K562 (cell line): ENCODE data around the gene KNL1. TPM values are rescaled to one million over a fixed set of nuclear protein-coding genes. Genes with fewer than 3 reads are reported as not detected.

Experiments used
- BHLHE40 ChIP-seq: IDR thresholded peaks from 2 replicates; pipeline ENCODE4 v1.6.1; 2011; ENCODE audit warnings: low read length, improper control_type of control experiment
- CHD2 ChIP-seq: IDR thresholded peaks from 2 replicates; pipeline ENCODE4 v1.6.1; 2011; ENCODE audit warnings: low read depth, low read length
- CTBP1 ChIP-seq: fragments of 450-650 bp; IDR thresholded peaks from 2 replicates; pipeline ENCODE4 v1.6.1; 2016; ENCODE audit warnings: borderline replicate concordance
- EGR1 ChIP-seq: fragments of 450-650 bp; conservative IDR thresholded peaks from 2 replicates; pipeline ENCODE4 v1.6.1; 2017; ENCODE audit warnings: mild to moderate bottlenecking
- EWSR1 ChIP-seq: fragments of 450-650 bp; IDR thresholded peaks from 2 replicates; pipeline ENCODE4 v1.6.1; 2018; ENCODE audit warnings: borderline replicate concordance, mild to moderate bottlenecking, low read depth, moderate library complexity; ENCODE audit not compliant: partially characterized antibody
- FOXK2 ChIP-seq, 2 experiments: fragments of 450-650 bp; IDR thresholded peaks in 1 of 2; conservative IDR thresholded peaks in 1 of 2; 2 replicates each; pipeline ENCODE4 v1.6.1; 2016; ENCODE audit warnings: low read depth in 2 of 2, mild to moderate bottlenecking in 1 of 2
- HMG20A ChIP-seq: fragments of 450-650 bp; formaldehyde crosslinking; conservative IDR thresholded peaks from 2 replicates; pipeline ENCODE4 v1.4.0; 2020; ENCODE audit warnings: mild to moderate bottlenecking, mixed read lengths
- MYC ChIP-seq, 2 experiments: fragments of 250-450 bp in 1 of 2; sonication (Bioruptor Pico) in 1 of 2; IDR thresholded peaks; 2 replicates each; pipeline versions ENCODE4 v1.5.1 to v1.6.1; 2012 to 2021; ENCODE audit warnings: low read depth in 2 of 2, borderline replicate concordance in 1 of 2, improper control_type of control experiment in 1 of 2, low read length in 1 of 2, mild to moderate bottlenecking in 1 of 2, moderate library complexity in 1 of 2
- NFXL1 ChIP-seq: fragments of 450-650 bp; formaldehyde crosslinking; IDR thresholded peaks from 2 replicates; pipeline ENCODE4 v1.4.0; 2021; ENCODE audit warnings: mild to moderate bottlenecking
- PRMT5 ChIP-seq: sonication (generic); formaldehyde crosslinking; IDR thresholded peaks from 2 replicates; pipeline ENCODE4 v1.5.0; 2020; ENCODE audit warnings: missing genetic modification reagents
- RAD21 ChIP-seq, 2 experiments: fragments of 250-450 bp in 1 of 2; fragments of 450-650 bp in 1 of 2; sonication (Bioruptor Pico) in 1 of 2; formaldehyde crosslinking in 1 of 2; IDR thresholded peaks in 1 of 2; conservative IDR thresholded peaks in 1 of 2; 2 replicates each; pipeline versions ENCODE4 v1.4.0 to v1.8.0; 2020 to 2022; ENCODE audit warnings: mild to moderate bottlenecking in 2 of 2, moderate library complexity in 1 of 2
- RCOR1 ChIP-seq, 2 experiments: IDR thresholded peaks; 2 replicates each; pipeline ENCODE4 v1.6.1; 2012; ENCODE audit warnings: low read depth in 2 of 2, low read length in 2 of 2, borderline replicate concordance in 1 of 2, improper control_type of control experiment in 1 of 2
- SMAD4 ChIP-seq: fragments of 250-450 bp; sonication (Bioruptor Pico); conservative IDR thresholded peaks from 2 replicates; pipeline ENCODE4 v1.8.0; 2021; ENCODE audit warnings: inconsistent platforms, mild to moderate bottlenecking, moderate library complexity
- TBP ChIP-seq: optimal IDR thresholded peaks from 2 replicates; pipeline ENCODE3; 2011; ENCODE audit warnings: low read depth, low read length, improper control_type of control experiment
- polyA plus RNA-seq, 8 experiments: library from polyadenylated mRNA; depleted of rRNA in 4 of 8; stranded (reverse) in 5 of 8; unstranded in 3 of 8; fragments of >200 nt; fragmentation: Nextera tagmentation in 2 of 8; fragmentation: Illumina TruSeq in 1 of 8; extraction: Ambion mirVana in 2 of 8; extraction: Trizol in 1 of 8; gene quantifications; 2 replicates each; pipeline versions ENCODE4 v1.2.1 to v1.2.3, GENCODE V29; 2011 to 2014; ENCODE audit warnings: inconsistent platforms in 1 of 8, missing spikeins in 1 of 8
- total RNA-seq, 7 experiments: library from RNA; depleted of rRNA in 6 of 7; stranded (reverse); fragments of >200 nt in 6 of 7; fragmentation: Illumina TruSeq in 2 of 7; extraction: Trizol in 2 of 7; gene quantifications; 2 replicates each; pipeline versions ENCODE4 v1.2.1 to v1.2.3, GENCODE V29; 2011 to 2021; ENCODE audit warnings: low replicate concordance in 1 of 7
- TF ChIP-seq, protein P1 (sequence below): IDR thresholded peaks from 2 replicates; pipeline ENCODE4 v1.6.1; 2011; ENCODE audit warnings: borderline replicate concordance, low read depth, mild to moderate bottlenecking, moderate library complexity, low read length; ENCODE audit not compliant: insufficient read depth, poor library complexity, severe bottlenecking
- TF ChIP-seq, protein P2 (sequence below): sonication (generic); formaldehyde crosslinking; IDR thresholded peaks from 2 replicates; pipeline ENCODE4 v1.8.1; 2023; ENCODE audit warnings: mild to moderate bottlenecking, missing genetic modification reagents
- TF ChIP-seq, protein P3 (sequence below), 3 experiments: IDR thresholded peaks in 2 of 3; conservative IDR thresholded peaks in 1 of 3; 2 replicates each; pipeline ENCODE4 v1.5.1; 2011 to 2012; ENCODE audit warnings: low read length in 3 of 3, mild to moderate bottlenecking in 3 of 3, control low read depth in 2 of 3, improper control_type of control experiment in 1 of 3, inconsistent platforms in 1 of 3, low read depth in 1 of 3, mixed read lengths in 1 of 3, moderate library complexity in 1 of 3; ENCODE audit not compliant: insufficient read depth in 2 of 3
- TF ChIP-seq, protein P4 (sequence below): fragments of 250-450 bp; sonication (Bioruptor Pico); IDR thresholded peaks from 2 replicates; pipeline ENCODE4 v1.8.0; 2022; ENCODE audit warnings: inconsistent platforms
- TF ChIP-seq, protein P5 (sequence below): fragments of 250-450 bp; sonication (Bioruptor Pico); IDR thresholded peaks from 2 replicates; pipeline ENCODE4 v1.6.1; 2021; ENCODE audit warnings: mild to moderate bottlenecking

The KNL1 gene
- total and polyA plus RNA-seq, 9 of the 15 experiments (the other 6 are each of a cell fraction or from before 2014, with no cell fraction given): 14.5 to 65.4 (median 34.6) TPM

DNA sequence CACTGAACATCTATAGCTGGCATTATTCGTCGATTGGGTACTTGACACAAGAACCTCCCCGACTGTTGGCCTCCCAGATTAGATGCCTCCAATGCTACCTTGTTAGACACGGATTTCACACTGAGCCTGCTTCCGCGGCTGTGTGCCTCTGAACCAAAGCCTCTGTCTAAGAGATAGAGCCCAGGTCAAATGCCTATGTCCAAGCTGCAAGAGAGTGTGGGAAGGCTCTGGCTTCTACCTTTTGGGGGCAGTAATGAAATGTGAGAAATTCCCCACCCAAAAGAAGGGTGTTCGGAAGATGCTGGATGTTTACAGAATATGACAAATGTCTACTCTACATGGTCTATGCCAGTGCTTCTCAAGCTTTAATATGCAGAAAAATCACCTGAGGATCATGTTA lies 26.9 kb upstream of the KNL1 start (continued):
- TF ChIP-seq BHLHE40 (0 out of 2 replicates have a peak, but pooled peaks have one; percentile 3), CTBP1 (peak; percentile 59; the same call in 1 of the 2 replicates), EGR1 (no peak), PRMT5 (CRISPR knock-in tag) (no peak), SMAD4 (CRISPR knock-in tag) (no peak), CHD2 (no peak), NFXL1 (CRISPR knock-in tag) (no peak), RCOR1 (IDR thresholded peaks at IDR 0.05; ENCODE audit: borderline replicate concordance in 1 of 2, low read depth in 2 of 2, low read length in 2 of 2) (peak in 1 of 2 experiments; percentile 66; a peak in 2 of 4 replicates), MYC (IDR thresholded peaks at IDR 0.05; ENCODE audit: low read depth, low read length) (0 out of 2 replicates have a peak, but pooled peaks have one; percentile 28), MYC (CRISPR knock-in tag; IDR thresholded peaks at IDR 0.05; ENCODE audit: borderline replicate concordance, low read depth) (no peak), TBP (no peak), RAD21 (CRISPR knock-in tag; conservative IDR thresholded peaks at IDR 0.05 in 1 of 2, IDR thresholded peaks at IDR 0.05 in 1 of 2) (peak; percentile 35 to 66), HMG20A (CRISPR knock-in tag) (no peak), EWSR1 (no peak), FOXK2 (conservative IDR thresholded peaks at IDR 0.05 in 1 of 2, IDR thresholded peaks at IDR 0.05 in 1 of 2; ENCODE audit: low read depth in 2 of 2) (peak; percentile 41 to 66; a peak in 3 of 4 replicates)
- TF ChIP-seq, protein P1, sequence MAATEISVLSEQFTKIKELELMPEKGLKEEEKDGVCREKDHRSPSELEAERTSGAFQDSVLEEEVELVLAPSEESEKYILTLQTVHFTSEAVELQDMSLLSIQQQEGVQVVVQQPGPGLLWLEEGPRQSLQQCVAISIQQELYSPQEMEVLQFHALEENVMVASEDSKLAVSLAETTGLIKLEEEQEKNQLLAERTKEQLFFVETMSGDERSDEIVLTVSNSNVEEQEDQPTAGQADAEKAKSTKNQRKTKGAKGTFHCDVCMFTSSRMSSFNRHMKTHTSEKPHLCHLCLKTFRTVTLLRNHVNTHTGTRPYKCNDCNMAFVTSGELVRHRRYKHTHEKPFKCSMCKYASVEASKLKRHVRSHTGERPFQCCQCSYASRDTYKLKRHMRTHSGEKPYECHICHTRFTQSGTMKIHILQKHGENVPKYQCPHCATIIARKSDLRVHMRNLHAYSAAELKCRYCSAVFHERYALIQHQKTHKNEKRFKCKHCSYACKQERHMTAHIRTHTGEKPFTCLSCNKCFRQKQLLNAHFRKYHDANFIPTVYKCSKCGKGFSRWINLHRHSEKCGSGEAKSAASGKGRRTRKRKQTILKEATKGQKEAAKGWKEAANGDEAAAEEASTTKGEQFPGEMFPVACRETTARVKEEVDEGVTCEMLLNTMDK: peak; percentile 69
- TF ChIP-seq, protein P2, sequence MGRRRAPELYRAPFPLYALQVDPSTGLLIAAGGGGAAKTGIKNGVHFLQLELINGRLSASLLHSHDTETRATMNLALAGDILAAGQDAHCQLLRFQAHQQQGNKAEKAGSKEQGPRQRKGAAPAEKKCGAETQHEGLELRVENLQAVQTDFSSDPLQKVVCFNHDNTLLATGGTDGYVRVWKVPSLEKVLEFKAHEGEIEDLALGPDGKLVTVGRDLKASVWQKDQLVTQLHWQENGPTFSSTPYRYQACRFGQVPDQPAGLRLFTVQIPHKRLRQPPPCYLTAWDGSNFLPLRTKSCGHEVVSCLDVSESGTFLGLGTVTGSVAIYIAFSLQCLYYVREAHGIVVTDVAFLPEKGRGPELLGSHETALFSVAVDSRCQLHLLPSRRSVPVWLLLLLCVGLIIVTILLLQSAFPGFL: no peak
- TF ChIP-seq, protein P3, sequence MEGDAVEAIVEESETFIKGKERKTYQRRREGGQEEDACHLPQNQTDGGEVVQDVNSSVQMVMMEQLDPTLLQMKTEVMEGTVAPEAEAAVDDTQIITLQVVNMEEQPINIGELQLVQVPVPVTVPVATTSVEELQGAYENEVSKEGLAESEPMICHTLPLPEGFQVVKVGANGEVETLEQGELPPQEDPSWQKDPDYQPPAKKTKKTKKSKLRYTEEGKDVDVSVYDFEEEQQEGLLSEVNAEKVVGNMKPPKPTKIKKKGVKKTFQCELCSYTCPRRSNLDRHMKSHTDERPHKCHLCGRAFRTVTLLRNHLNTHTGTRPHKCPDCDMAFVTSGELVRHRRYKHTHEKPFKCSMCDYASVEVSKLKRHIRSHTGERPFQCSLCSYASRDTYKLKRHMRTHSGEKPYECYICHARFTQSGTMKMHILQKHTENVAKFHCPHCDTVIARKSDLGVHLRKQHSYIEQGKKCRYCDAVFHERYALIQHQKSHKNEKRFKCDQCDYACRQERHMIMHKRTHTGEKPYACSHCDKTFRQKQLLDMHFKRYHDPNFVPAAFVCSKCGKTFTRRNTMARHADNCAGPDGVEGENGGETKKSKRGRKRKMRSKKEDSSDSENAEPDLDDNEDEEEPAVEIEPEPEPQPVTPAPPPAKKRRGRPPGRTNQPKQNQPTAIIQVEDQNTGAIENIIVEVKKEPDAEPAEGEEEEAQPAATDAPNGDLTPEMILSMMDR (IDR thresholded peaks at IDR 0.05 in 2 of 3, conservative IDR thresholded peaks at IDR 0.05 in 1 of 3; ENCODE audit: insufficient read depth in 2 of 3, low read depth in 1 of 3, low read length in 3 of 3): peak; percentile 54 to 77 (median 72)
- TF ChIP-seq, protein P4, sequence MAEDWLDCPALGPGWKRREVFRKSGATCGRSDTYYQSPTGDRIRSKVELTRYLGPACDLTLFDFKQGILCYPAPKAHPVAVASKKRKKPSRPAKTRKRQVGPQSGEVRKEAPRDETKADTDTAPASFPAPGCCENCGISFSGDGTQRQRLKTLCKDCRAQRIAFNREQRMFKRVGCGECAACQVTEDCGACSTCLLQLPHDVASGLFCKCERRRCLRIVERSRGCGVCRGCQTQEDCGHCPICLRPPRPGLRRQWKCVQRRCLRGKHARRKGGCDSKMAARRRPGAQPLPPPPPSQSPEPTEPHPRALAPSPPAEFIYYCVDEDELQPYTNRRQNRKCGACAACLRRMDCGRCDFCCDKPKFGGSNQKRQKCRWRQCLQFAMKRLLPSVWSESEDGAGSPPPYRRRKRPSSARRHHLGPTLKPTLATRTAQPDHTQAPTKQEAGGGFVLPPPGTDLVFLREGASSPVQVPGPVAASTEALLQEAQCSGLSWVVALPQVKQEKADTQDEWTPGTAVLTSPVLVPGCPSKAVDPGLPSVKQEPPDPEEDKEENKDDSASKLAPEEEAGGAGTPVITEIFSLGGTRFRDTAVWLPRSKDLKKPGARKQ (CRISPR knock-in tag): no peak
- TF ChIP-seq, protein P5, sequence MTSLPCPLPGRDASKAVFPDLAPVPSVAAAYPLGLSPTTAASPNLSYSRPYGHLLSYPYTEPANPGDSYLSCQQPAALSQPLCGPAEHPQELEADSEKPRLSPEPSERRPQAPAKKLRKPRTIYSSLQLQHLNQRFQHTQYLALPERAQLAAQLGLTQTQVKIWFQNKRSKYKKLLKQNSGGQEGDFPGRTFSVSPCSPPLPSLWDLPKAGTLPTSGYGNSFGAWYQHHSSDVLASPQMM (CRISPR knock-in tag): no peak
